Retinal pigment epithelial cell (primary cell): ENCODE measurements around the gene RPF1.
A peak's percentile ranks its signal among the peaks of the same experiment; 100 is the strongest.

Source experiments
- DNase-seq: peaks from one replicate; pipeline ENCODE4 v3.0.0-alpha.2; 2010; ENCODE audit warnings: low read depth
- H3K4me3 ChIP-seq: 2 replicates; pipeline ENCODE4 v1.5.1; 2011; ENCODE audit warnings: mild to moderate bottlenecking, low read length, control low read depth, moderate library complexity
- TF ChIP-seq, protein P1 (sequence below): conservative IDR thresholded peaks from 2 replicates; pipeline ENCODE4 v1.5.1; 2011; ENCODE audit warnings: low read depth, low read length, control low read depth, inconsistent platforms

Gene RPF1

DNA sequence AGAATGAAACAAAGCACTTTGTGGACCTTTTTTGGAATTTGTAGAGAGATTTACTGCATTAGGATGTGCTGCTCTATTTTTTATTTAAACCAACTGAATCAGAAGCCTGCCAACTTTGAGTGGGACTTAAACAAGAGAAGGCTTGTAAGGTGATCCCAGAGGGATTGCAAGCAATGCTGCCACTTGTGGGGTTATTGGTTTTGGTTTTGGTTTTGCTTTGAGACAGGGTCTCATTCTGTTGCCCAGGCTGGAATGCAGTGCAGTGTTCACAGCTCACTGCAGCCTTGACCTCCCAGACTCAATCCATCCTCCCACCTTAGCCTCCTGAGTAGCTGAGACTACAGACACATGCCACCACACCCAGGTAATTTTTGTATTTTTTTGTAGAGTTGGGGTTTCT is 59.5 kb downstream of the RPF1 start:
- DNase-seq, result no peak
- H3K4me3 ChIP-seq, result no peak overlapping the region
- TF ChIP-seq, protein P1, sequence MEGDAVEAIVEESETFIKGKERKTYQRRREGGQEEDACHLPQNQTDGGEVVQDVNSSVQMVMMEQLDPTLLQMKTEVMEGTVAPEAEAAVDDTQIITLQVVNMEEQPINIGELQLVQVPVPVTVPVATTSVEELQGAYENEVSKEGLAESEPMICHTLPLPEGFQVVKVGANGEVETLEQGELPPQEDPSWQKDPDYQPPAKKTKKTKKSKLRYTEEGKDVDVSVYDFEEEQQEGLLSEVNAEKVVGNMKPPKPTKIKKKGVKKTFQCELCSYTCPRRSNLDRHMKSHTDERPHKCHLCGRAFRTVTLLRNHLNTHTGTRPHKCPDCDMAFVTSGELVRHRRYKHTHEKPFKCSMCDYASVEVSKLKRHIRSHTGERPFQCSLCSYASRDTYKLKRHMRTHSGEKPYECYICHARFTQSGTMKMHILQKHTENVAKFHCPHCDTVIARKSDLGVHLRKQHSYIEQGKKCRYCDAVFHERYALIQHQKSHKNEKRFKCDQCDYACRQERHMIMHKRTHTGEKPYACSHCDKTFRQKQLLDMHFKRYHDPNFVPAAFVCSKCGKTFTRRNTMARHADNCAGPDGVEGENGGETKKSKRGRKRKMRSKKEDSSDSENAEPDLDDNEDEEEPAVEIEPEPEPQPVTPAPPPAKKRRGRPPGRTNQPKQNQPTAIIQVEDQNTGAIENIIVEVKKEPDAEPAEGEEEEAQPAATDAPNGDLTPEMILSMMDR, result no peak

DNA sequence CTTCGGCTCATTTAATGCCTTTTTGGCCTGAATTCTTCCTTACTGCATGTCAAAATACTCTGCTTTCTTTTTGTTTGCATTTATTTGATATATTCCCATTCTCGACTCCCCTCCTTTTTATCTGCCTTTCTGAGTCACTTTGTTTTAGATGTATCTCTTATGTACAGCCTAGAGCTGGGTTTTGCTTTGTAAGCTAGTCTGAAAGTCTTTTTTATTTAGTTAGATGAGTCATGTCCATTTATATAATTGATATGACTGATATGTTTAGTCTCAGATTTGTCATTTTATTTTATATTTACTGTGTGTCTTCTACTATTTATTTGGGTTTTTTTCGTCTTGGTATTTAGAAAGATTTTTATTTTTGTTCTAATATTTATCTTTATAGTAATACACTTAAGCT is 60.9 kb downstream of the RPF1 start:
- H3K4me3 ChIP-seq, result no peak overlapping the region
- no peak for DNase-seq
- TF ChIP-seq, protein P1, result no peak

DNA sequence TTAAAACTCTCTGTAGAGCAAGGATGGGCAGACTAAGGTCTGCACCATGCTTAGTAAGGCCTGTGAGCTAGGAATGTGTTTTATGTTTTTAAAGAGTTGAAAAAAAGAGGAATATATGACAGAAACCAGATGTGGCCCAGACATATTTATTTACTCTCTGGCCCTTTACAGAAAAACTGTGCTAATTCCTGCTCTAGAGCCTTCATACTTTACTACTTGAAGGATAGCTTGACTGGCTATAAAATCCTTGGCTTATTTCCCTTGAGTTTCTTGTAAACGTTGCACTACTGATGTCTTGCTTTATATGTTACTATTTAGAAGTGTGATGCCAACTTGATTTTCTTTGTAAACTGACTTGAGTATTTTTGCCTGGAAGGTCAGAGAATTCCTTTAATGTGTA is 61.7 kb downstream of the RPF1 start:
- no peak overlapping the region for H3K4me3 ChIP-seq
- TF ChIP-seq, protein P1, result no peak
- DNase-seq, result no peak

DNA sequence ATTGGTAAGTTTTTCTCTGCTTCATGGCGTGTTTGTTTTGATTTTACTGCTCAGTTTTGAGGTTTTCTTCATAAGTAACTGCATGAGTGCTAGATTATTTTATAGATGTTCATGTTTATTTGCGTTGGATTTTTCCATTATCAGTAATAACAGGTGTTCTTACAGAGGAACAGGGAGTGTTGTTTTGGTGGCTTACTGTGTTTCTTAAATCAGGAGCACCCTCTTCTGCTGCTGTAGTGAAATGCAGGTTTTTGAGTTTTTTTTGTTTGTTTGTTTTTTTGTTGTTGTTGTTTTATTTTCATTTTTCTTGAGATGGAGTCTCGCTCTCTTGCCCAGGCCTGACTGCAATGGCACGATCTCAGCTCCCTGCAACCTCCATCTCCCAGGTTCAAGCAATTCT is 62.6 kb downstream of the RPF1 start:
- TF ChIP-seq, protein P1, result peak; percentile 19
- no peak overlapping the region for H3K4me3 ChIP-seq
- DNase-seq, result no peak
